LNCaP clone FGC (cell line): ENCODE results near the gene SLC35G2.
"Not testable (repeated sequence)": the region's sequence is repeated elsewhere in the genome, so short reads cannot be mapped to it uniquely, and the experiment has no call there.

Experiments
- DNase-seq: peaks from one replicate; pipeline ENCODE4 v3.0.0-alpha.2; 2011; ENCODE audit warnings: low read depth
- H3K4me3 ChIP-seq: 2 replicates; pipeline ENCODE4 v1.5.1; 2011; ENCODE audit warnings: mild to moderate bottlenecking, low read depth, low read length, control low read depth
- CTCF ChIP-seq: IDR thresholded peaks from 2 replicates; pipeline ENCODE4 v1.5.1; 2012; ENCODE audit warnings: mild to moderate bottlenecking; ENCODE audit not compliant: control insufficient read depth, insufficient read depth; ENCODE audit errors: extremely low read depth

SLC35G2 gene

GRCh38 chr3:136789976-136790375 lies 28.9 kb upstream of the SLC35G2 start:
- no peak for TF ChIP-seq CTCF
- no peak overlapping the region for H3K4me3 ChIP-seq
- no peak for DNase-seq

- TF ChIP-seq CTCF = no peak
- no peak for DNase-seq
- H3K4me3 ChIP-seq = no peak overlapping the region
Measured at GRCh38 chr3:136790786-136791185, 28.1 kb upstream of the SLC35G2 start.

- DNase-seq = no peak
- TF ChIP-seq CTCF = no peak
- H3K4me3 ChIP-seq = no peak overlapping the region
Measured at GRCh38 chr3:136792556-136793330, 26.2 kb upstream of the SLC35G2 start.

- not testable (repeated sequence) for DNase-seq, H3K4me3 ChIP-seq
Measured at GRCh38 chr3:136801146-136801545, 17.8 kb upstream of the SLC35G2 start.

- DNase-seq = no peak
- no peak for TF ChIP-seq CTCF
- H3K4me3 ChIP-seq = no peak overlapping the region
Measured at GRCh38 chr3:136802481-136802996, 16.4 kb upstream of the SLC35G2 start.

- TF ChIP-seq CTCF = no peak
- no peak for DNase-seq
- H3K4me3 ChIP-seq = no peak overlapping the region
Measured at GRCh38 chr3:136804141-136804540, 14.8 kb upstream of the SLC35G2 start.

GRCh38 chr3:136804813-136805212 lies 14.1 kb upstream of the SLC35G2 start:
- no peak for DNase-seq
- no peak overlapping the region for H3K4me3 ChIP-seq
- TF ChIP-seq CTCF = no peak
